Esophagus squamous epithelium (tissue), 5 donors: ENCODE results near the gene RPEL1. TPM values are rescaled to one million over a fixed set of nuclear protein-coding genes. Genes with fewer than 3 reads are reported as not detected.

Experiments used
- DNase-seq: peaks from one replicate; lab custom pipeline; 2025; lab: John Stamatoyannopoulos, UW
- H3K27ac ChIP-seq, 4 donors: fragments of 200-600 bp; sonication (generic); one replicate each; pipeline ENCODE4 v1.5.1; 2016 to 2019; ENCODE audit warnings: mild to moderate bottlenecking in 1 of 4
- H3K27me3 ChIP-seq, 4 donors: fragments of 200-600 bp; sonication (generic); 1 replicate in 3 of 4; 2 replicates in 1 of 4; pipeline versions ENCODE4 v1.5.1 to v1.6.0; 2017 to 2021; ENCODE audit warnings: antibody characterized with exemption in 1 of 4
- H3K36me3 ChIP-seq, 3 donors: fragments of 200-600 bp; sonication (generic); one replicate each; pipeline ENCODE4 v1.5.1; 2016 to 2019
- H3K4me1 ChIP-seq, 3 donors: fragments of 200-600 bp; sonication (generic); one replicate each; pipeline ENCODE4 v1.5.1; 2017 to 2019
- H3K4me3 ChIP-seq, 4 donors: fragments of 200-600 bp; sonication (generic); 1 replicate in 3 of 4; 2 replicates in 1 of 4; pipeline ENCODE4 v1.5.1; 2016 to 2019; ENCODE audit warnings: mild to moderate bottlenecking in 2 of 4, moderate library complexity in 1 of 4
- H3K9me3 ChIP-seq, 3 donors: fragments of 200-600 bp; sonication (generic); one replicate each; pipeline ENCODE4 v1.5.1; 2016 to 2019
- POLR2A ChIP-seq, 4 donors: fragments of 450-650 bp; IDR thresholded peaks; one replicate each; pipeline ENCODE4 v1.6.1; 2017; ENCODE audit warnings: antibody characterized with exemption in 4 of 4, mild to moderate bottlenecking in 4 of 4, moderate library complexity in 3 of 4
- WGBS, 2 donors: methylation state at CpG; one replicate each; pipeline ENCODE4 v1.1.5; 2018; 5-methylcytosine and 5-hydroxymethylcytosine counted together
- intact Hi-C: fragments of 100-400 bp; cut with DNase I; formaldehyde crosslinking; loops from one replicate; pipeline ENCODE4 v1.15.0; 2022
- total RNA-seq, 4 donors: library from RNA; depleted of rRNA; stranded (reverse); fragments of >200 nt; gene quantifications; one replicate each; pipeline ENCODE4 v1.1.0, GENCODE V29; 2016
- TF ChIP-seq, protein P1 (sequence below), 6 experiments: fragments of 450-650 bp in 4 of 6; fragments of 200-600 bp in 2 of 6; sonication (generic) in 2 of 6; IDR thresholded peaks; one replicate each; pipeline ENCODE4 v1.5.1; 2016 to 2019; ENCODE audit warnings: antibody characterized with exemption in 6 of 6, mild to moderate bottlenecking in 4 of 6, moderate library complexity in 4 of 6
- donor health status: DM: yes; HTN: yes; CAD: no.

The RPEL1 gene
- total RNA-seq, 4 donors from 2014 or later: not detected

DNA sequence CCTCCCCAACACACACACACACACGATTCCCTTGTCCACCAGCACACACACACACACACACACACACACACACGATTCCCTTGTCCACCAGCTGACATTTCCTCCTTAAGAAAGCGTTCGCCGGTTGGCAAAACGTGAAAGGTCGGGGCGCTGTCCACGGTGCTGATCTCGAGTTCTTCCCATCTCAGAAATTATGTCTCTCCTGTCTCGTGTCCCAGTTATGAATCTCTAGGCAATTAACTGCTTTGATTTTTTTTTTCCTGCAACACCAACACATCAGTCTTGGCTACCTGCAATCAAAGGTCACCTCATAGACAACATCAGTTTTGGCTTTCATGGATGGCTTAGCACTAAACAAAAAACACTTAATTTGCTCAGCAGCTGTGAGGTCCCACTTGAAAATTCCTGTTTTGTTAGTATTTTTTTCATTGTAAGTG is 33.2 kb downstream of the RPEL1 start:
- H3K27ac ChIP-seq: no peak overlapping the region
- 2 to 13% methylated on average over 11 of the region's 11 CpGs for WGBS, 2 donors
- intact Hi-C loops: no loop called here
- no peaks in the 10 kb centered on the region for H3K9me3 ChIP-seq
- no peak overlapping the region for H3K4me3 ChIP-seq
- H3K36me3 ChIP-seq: no peaks in the 10 kb centered on the region
- peaks cover 8 to 28% (median 16%) of the 10 kb centered on the region in 3 donors for H3K4me1 ChIP-seq
- peaks cover 15 to 90% (median 19%) of the 10 kb centered on the region in 4 donors for H3K27me3 ChIP-seq
- DNase-seq: no peak
- no peak for TF ChIP-seq POLR2A (IDR thresholded peaks at IDR 0.05)
- TF ChIP-seq, protein P1, sequence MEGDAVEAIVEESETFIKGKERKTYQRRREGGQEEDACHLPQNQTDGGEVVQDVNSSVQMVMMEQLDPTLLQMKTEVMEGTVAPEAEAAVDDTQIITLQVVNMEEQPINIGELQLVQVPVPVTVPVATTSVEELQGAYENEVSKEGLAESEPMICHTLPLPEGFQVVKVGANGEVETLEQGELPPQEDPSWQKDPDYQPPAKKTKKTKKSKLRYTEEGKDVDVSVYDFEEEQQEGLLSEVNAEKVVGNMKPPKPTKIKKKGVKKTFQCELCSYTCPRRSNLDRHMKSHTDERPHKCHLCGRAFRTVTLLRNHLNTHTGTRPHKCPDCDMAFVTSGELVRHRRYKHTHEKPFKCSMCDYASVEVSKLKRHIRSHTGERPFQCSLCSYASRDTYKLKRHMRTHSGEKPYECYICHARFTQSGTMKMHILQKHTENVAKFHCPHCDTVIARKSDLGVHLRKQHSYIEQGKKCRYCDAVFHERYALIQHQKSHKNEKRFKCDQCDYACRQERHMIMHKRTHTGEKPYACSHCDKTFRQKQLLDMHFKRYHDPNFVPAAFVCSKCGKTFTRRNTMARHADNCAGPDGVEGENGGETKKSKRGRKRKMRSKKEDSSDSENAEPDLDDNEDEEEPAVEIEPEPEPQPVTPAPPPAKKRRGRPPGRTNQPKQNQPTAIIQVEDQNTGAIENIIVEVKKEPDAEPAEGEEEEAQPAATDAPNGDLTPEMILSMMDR (IDR thresholded peaks at IDR 0.05): no peak

DNA sequence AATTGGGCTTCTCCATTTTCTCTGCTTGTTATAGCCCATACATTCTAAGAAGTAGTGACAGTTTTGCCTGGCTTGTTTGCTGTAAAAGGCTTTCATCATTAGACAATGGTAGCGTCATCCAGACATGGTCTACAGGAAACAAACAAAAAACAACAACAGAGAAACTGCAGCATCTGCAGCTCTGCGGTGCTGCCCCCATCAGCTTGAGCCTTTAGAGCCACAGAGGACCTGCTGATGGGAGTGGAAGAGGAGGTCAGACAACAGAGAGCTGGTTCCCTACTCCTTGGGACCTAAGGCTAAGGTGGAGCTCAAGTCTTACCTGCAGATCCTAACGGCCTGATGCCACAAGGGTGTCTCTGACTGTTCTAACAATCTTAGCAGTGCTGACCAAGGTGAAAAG is 34.3 kb downstream of the RPEL1 start:
- TF ChIP-seq, protein P1 (IDR thresholded peaks at IDR 0.05): no peak
- no peak for TF ChIP-seq POLR2A (IDR thresholded peaks at IDR 0.05)
- peaks cover 15 to 94% (median 19%) of the 10 kb centered on the region in 4 donors for H3K27me3 ChIP-seq
- no peaks in the 10 kb centered on the region for H3K36me3 ChIP-seq
- 60 to 73% methylated on average over 3 of the region's 3 CpGs for WGBS, 2 donors
- intact Hi-C loops: no loop called here
- H3K27ac ChIP-seq: no peak overlapping the region
- no peak overlapping the region for H3K4me3 ChIP-seq
- H3K4me1 ChIP-seq: peaks cover 8 to 28% (median 16%) of the 10 kb centered on the region in 3 donors
- no peak for DNase-seq
- no peaks in the 10 kb centered on the region for H3K9me3 ChIP-seq

DNA sequence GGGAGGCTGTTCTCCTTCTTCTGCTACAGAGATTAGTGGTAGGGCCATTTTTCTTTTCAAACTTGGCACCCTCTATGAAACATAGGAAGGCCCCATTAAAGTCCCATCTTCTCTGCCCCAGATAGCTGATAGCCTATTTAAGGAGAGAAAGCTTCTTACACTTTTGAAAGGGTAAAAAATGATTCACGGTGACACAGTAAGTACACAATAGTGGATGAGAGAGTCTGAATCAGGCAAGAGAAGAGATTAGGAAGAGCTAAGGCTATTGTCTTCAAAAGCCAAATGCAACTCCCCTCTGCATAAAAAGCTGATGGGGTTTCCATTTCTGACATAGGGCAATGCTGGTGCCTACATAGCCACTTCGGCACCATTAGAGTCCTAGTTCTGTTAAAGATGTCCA is 34.8 kb downstream of the RPEL1 start:
- H3K4me1 ChIP-seq: peaks cover 8 to 28% (median 16%) of the 10 kb centered on the region in 3 donors
- 88 to 91% methylated on average over 1 to 2 of the region's 2 CpGs for WGBS, 2 donors
- H3K27ac ChIP-seq: no peak overlapping the region
- no peak for DNase-seq
- H3K4me3 ChIP-seq: no peak overlapping the region
- TF ChIP-seq, protein P1 (IDR thresholded peaks at IDR 0.05): no peak
- no peak for TF ChIP-seq POLR2A (IDR thresholded peaks at IDR 0.05)
- H3K27me3 ChIP-seq: peaks cover 15 to 94% (median 19%) of the 10 kb centered on the region in 4 donors
- H3K36me3 ChIP-seq: no peaks in the 10 kb centered on the region
- intact Hi-C loops: no loop called here
- H3K9me3 ChIP-seq: no peaks in the 10 kb centered on the region

DNA sequence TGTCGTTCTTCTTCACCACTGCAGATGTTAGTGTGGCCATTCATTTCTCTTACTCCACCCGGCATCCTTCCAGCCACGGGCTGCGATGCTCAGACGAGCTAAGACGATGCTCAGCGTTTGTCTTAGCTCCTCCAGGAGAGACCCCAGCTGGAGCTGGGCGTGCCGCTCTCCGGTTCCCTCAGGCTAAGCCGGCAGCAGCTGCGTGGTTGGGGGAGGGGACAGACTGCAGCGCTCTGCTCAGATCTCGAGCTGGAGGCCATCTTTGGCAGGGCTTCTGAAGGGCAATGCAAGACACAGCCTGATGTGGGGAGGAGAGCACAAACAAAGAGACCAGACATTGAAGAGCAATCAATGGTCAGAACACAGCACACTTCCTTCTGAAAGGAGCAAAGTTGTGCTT is 36.1 kb downstream of the RPEL1 start:
- H3K9me3 ChIP-seq: no peaks in the 10 kb centered on the region
- peaks cover 6 to 16% (median 14%) of the 10 kb centered on the region in 3 donors for H3K4me1 ChIP-seq
- WGBS, 2 donors: 2 to 10% methylated on average over 4 to 5 of the region's 14 CpGs
- no peak for DNase-seq
- H3K27ac ChIP-seq: no peak overlapping the region
- TF ChIP-seq, protein P1 (IDR thresholded peaks at IDR 0.05): no peak
- no peak for TF ChIP-seq POLR2A (IDR thresholded peaks at IDR 0.05)
- H3K36me3 ChIP-seq: no peaks in the 10 kb centered on the region
- no peak overlapping the region for H3K4me3 ChIP-seq
- H3K27me3 ChIP-seq: peaks cover 9 to 86% (median 15%) of the 10 kb centered on the region in 4 donors
- intact Hi-C loops: no loop called here

DNA sequence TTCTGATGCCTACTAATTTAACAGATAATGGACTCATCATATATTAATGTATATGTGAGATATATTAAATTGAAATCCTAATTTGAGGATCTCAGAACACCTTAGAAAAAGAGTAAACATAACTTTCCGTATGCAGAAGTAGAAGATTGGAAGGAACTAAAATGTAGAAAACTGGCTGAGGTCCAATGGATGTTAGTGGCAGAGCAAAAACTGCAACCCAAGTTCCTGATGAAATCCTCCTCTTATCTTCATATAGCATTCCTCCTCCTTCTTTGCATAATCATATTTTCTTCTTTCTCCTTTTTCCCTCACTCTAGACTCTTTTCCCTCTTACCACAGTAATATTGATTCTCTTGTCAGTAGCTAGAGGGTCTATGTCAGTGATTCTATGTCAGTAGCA is 37.3 kb downstream of the RPEL1 start:
- intact Hi-C loops: no loop called here

More for the DNA sequence above, 37.3 kb downstream of the RPEL1 start:
- Histone ChIP-seq H3K27me3 (peaks cover 4 to 86% (median 6%) of the 10 kb centered on the region in 4 donors), H3K4me1 (peaks cover 0 to 4% (median 2%) of the 10 kb centered on the region in 3 donors), H3K36me3 (no peaks in the 10 kb centered on the region), H3K27ac (no peak overlapping the region), H3K4me3 (no peak overlapping the region), H3K9me3 (no peaks in the 10 kb centered on the region)
- no peak for DNase-seq
- WGBS, 2 donors: 50 to 52% methylated on average over 1 of the region's 1 CpG
- TF ChIP-seq, protein P1 (IDR thresholded peaks at IDR 0.05): no peak
- TF ChIP-seq POLR2A (IDR thresholded peaks at IDR 0.05): no peak
